SK-N-MC (cell line): Measurements from ENCODE around the gene CACNA1A.
A peak's percentile ranks its signal among the peaks of the same experiment; 100 is the strongest.

Experiments used
- DNase-seq: peaks from one replicate; pipeline ENCODE4 v3.0.0-alpha.2; 2011; ENCODE audit warnings: low read depth, low spot score
- H3K27ac ChIP-seq: fragments of 200-600 bp; sonication (generic); 2 replicates; pipeline ENCODE4 v1.5.1; 2016; ENCODE audit warnings: mixed run types
- H3K36me3 ChIP-seq: fragments of 200-600 bp; sonication (generic); 2 replicates; pipeline ENCODE4 v1.6.1; 2017; ENCODE audit warnings: antibody characterized with exemption, low read length, mixed read lengths; ENCODE audit not compliant: insufficient read depth
- H3K4me3 ChIP-seq: fragments of 200-600 bp; sonication (generic); 2 replicates; pipeline ENCODE4 v1.5.1; 2016
- H3K9ac ChIP-seq: fragments of 200-600 bp; sonication (generic); 2 replicates; pipeline ENCODE4 v1.8.0; 2017; ENCODE audit warnings: mixed run types, mixed read lengths; ENCODE audit not compliant: insufficient read length
- H3K9me3 ChIP-seq: fragments of 200-600 bp; sonication (generic); 2 replicates; pipeline ENCODE4 v1.6.1; 2017; ENCODE audit warnings: low read depth, mild to moderate bottlenecking, antibody characterized with exemption, low read length, moderate library complexity, mixed read lengths
- EZH2 ChIP-seq: fragments of 200-600 bp; sonication (generic); IDR thresholded peaks from one replicate; pipeline ENCODE4 v1.6.1; 2017; ENCODE audit warnings: antibody characterized with exemption
- FOXP2 ChIP-seq: optimal IDR thresholded peaks from 2 replicates; pipeline ENCODE3; 2011; ENCODE audit warnings: mild to moderate bottlenecking, moderate library complexity; ENCODE audit not compliant: insufficient read depth; ENCODE audit errors: extremely low read length, control extremely low read depth
- POLR2AphosphoS5 ChIP-seq: IDR thresholded peaks from 2 replicates; pipeline ENCODE4 v1.6.1; 2012; ENCODE audit warnings: mild to moderate bottlenecking, low read depth, low read length, borderline replicate concordance

Gene CACNA1A

DNA sequence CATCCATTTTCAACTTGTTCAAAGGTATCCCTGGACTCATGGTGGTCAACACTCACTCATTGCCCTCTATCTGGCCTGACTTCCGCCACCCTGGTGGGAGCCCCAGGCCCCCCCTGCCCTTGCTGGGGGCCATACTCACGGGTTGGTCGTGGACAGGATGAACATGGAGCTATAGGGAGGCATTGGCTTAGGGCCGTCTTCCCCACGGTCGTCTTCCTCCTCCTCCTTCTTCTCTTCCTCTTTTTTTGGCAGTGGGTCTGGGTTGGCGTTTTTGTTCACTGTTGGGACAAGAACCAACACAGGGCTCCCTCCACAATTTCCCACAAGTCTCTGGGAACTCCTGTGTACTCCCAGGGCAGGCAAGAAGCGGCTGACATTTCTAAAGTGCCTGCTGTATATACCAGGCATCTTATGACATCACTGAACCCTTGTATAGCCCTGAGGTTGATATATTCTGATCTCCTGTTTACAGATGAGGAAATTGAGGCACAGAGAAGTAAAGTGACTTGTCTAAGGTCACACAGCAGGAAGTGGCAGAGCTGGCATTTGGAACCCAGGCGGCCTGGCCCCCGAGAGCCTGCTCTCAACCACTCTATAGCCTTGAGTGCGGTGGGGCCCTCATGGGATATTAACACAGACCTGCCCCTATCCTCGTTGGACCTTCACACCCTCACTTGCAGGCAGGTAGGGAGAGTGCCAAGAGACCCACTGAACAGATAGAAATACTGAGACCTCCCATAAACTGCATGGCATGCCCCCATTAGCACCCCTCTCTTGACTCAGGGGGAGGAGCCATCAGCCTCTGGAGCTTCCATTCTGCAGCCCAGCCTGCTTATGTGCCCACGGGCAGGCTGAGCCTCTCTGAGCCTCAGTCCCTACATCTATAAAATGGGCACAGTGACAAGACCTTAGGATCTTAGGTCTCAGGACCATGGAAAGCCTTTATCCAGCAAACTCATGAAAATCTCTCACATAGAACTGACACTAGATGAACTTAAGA lies 221.1 kb downstream of the CACNA1A start:
- DNase-seq, result no peak
- no peak for TF ChIP-seq EZH2
- no peak for TF ChIP-seq FOXP2
- no peak for TF ChIP-seq POLR2AphosphoS5
- Histone ChIP-seq H3K36me3 (no peaks in the 10 kb centered on the region), H3K27ac (no peak overlapping the region), H3K9ac (no peak overlapping the region), H3K4me3 (no peak overlapping the region), H3K9me3 (no peaks in the 10 kb centered on the region)

DNA sequence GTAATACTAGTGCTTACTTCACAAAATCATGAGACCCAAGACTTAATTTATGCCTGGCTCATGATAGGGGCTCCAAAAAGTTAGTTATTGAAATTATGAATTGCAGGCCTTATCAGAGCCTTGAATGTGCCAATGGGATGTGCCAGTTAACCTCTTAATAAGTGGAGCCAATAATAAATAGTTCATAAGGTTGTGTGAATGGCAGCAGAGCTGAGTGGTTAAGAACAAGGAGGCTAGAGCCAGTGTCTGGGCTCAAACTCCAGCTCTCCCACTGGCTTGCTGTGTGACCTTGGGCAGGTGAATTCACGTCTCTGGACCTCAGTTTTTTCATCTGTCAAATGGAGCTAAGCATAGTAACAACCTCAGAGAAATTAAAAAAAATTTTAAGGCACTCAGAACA lies 222.4 kb downstream of the CACNA1A start:
- H3K4me3 ChIP-seq, result no peak overlapping the region
- TF ChIP-seq EZH2, result no peak
- no peak for TF ChIP-seq POLR2AphosphoS5
- TF ChIP-seq FOXP2, result no peak
- no peak overlapping the region for H3K27ac ChIP-seq
- DNase-seq, result no peak
- H3K9me3 ChIP-seq, result no peaks in the 10 kb centered on the region
- no peak overlapping the region for H3K9ac ChIP-seq
- H3K36me3 ChIP-seq, result no peaks in the 10 kb centered on the region

DNA sequence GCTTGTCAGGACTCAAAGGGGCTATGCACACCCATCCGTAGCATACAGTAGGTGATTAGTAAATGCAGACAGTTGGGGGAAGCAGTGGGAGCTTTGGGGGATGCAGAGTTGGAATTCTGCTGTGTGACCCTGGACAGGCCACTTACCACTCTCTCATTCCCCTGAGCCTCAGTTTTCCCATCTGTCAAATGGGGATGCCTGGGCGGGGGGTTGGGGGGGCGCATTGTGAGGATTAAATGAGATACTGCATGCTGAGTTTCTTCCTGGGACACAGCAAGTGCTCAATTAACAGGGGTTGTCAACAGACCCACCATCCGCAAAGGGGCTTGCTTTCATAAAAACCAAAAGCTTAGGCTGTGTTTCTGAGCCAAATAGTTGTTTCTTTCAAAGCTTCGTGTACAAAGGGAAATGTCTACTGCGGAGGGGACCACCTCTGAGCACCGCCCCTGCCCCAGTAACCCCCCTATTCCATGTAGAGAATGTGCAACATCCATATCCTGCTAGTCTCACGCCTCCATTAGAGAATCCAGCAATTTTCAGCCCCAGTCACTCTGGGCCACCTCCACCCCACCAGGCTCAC lies 223.7 kb downstream of the CACNA1A start:
- no peaks in the 10 kb centered on the region for H3K36me3 ChIP-seq
- no peak for DNase-seq
- H3K27ac ChIP-seq, result no peak overlapping the region

DNA sequence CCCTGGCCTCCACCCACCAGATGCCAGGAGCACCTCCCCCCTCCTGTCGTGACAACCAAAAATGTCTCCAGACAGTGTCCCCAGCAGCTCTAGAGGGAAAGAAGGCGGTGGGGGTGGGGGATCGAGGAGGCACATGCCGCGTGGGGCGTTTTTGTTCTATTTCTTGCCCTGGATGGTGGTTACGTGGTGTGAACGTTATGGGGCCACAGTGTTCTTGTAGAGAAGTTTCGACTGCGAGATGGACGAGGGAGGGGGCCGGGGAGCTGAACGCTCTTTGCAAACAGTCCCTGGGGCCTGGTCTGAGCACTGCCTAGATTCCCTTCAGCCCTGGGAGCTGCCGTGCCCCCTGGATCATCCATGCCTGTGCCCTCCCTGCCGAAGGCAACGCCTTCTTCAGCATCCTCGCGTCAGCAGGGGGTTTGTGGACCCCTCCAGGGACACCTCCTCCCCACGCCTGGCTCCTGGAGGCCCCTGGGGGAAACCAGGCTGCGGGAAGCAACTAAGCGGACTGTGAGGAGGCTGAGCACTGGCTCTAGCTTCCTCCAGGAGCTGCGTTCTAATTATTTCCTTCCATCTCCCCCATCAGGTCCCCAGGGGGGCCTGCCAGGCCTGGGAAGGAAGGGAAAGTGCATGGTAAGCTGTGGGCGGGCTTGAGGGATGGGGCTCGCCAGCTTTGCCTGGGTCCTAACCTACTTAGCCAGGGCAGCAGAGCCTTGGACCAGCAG lies 224.6 kb downstream of the CACNA1A start:
- TF ChIP-seq FOXP2 (no peak), POLR2AphosphoS5 (no peak), EZH2 (no peak)
- peak overlapping the region; percentile 65 for H3K4me3 ChIP-seq
- H3K27ac ChIP-seq, result no peak overlapping the region
- no peaks in the 10 kb centered on the region for H3K36me3 ChIP-seq
- H3K9ac ChIP-seq, result peak overlapping the region; percentile 45
- no peaks in the 10 kb centered on the region for H3K9me3 ChIP-seq
- DNase-seq, result no peak

More for the DNA sequence above, 223.7 kb downstream of the CACNA1A start:
- Histone ChIP-seq H3K4me3 (no peak overlapping the region), H3K9me3 (no peaks in the 10 kb centered on the region), H3K9ac (no peak overlapping the region)
- TF ChIP-seq EZH2, result no peak

DNA sequence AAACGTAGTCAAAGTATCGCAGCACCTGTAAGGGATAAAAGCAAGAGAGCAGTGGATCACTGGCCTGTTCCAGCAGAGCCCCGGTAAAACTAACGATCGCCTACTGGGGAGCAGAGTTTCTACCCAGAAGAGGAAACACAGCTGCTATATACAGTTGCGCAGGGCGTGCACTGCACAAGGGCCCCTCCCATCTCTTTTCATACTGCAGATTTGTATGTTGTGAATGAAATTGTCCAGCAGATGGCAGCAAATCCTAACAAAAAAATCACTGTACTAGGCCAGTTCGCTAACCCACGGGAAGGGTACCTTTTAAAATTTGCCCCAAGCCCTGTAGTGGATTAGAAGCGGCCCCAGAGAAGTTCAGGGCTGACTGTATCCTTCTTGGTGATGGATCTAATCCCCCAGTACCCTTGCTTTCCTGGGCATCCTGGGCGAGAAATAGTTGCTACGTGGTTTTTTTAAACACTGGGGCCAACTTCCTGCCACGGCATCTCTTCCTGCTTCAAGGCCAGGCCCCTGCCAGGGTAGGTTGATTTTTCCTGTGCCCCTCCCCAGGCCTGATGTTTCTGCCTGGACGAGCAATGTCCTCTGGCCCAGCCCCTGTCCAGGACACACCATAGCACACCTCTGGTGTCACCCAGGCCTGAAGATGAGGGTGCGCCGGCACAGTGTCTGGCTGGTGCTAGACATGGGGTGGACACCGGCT lies 229.0 kb downstream of the CACNA1A start:
- H3K27ac ChIP-seq, result no peak overlapping the region
- TF ChIP-seq POLR2AphosphoS5, result no peak
- TF ChIP-seq FOXP2, result no peak
- TF ChIP-seq EZH2, result no peak
- no peaks in the 10 kb centered on the region for H3K36me3 ChIP-seq
- H3K9ac ChIP-seq, result no peak overlapping the region
- no peaks in the 10 kb centered on the region for H3K9me3 ChIP-seq
- DNase-seq, result peak; percentile 88
- no peak overlapping the region for H3K4me3 ChIP-seq

DNA sequence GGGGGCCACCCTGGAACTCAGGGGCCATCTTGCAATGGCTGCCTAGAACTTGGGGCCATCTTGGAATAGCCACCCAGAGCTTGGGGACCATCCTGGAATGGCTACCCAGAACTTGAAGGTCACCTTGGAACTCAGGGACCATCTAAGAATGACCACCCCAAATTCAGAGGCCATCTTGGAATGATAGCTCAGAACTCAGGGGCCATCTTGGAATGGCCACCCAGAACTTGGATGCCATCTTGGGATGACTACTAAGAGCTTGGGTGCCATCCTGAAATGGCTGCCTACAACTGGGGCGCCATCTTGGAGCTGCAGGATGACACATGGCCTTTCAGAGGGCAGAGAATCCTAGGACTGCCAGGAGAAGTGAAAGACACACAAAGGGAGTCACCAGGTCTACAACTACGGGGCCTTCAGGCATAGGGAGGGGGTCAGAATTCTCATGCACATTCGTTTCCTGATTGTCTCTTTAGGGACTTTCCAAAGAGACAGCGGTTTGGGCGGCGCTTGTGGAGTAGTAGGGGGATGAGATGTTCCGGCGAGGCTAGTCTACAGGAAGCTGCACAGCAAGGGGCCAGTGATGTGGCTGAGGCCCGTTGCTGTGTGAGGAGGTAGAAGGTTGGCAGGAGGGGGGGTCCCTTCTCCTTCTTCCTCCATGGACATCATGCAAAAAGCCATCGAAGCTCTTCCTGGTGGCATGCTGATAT lies 231.1 kb downstream of the CACNA1A start:
- peak overlapping the region; percentile 1; the same call in 1 of the 2 replicates for H3K4me3 ChIP-seq
- TF ChIP-seq FOXP2 (no peak), EZH2 (no peak), POLR2AphosphoS5 (no peak)

DNA sequence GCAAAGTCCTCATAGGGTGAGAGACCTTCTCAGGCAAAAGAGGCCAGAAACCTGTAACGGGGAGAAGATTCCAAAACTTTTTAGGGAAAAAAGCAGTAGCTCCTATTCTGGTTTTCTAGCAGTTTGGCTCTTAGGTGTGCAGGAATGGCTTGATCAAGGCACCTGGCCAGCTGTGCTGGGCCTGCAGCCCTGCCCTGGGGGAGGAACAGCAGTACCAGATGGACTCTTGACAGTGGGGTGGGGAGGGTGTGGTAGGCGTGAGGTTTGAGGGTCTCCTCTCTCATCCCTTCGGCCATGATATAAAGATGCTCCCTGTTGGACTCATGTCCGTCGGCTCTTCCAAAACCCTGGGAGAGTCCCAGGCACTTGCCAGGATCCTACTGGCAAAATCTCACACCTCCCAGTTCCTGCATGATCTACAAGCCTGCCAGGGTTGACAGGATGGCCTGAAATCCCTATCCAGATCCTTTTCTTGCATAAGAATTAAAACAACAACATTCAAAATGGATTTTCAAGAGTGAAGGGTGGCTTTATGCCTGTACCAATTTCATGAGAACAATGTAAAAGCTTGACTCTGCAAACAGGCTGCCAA lies 235.7 kb downstream of the CACNA1A start:
- Histone ChIP-seq H3K9me3 (no peaks in the 10 kb centered on the region), H3K9ac (no peak overlapping the region), H3K36me3 (no peaks in the 10 kb centered on the region), H3K4me3 (no peak overlapping the region), H3K27ac (no peak overlapping the region)
- DNase-seq, result no peak
- TF ChIP-seq FOXP2 (no peak), POLR2AphosphoS5 (no peak), EZH2 (no peak)

More for the DNA sequence above, 231.1 kb downstream of the CACNA1A start:
- no peak overlapping the region for H3K27ac ChIP-seq
- no peaks in the 10 kb centered on the region for H3K9me3 ChIP-seq
- H3K9ac ChIP-seq, result no peak overlapping the region
- no peak for DNase-seq
- no peaks in the 10 kb centered on the region for H3K36me3 ChIP-seq
